GM12872 (cell line): Measurements from ENCODE around the gene PRKCA.

ENCODE experiments used
- TF ChIP-seq, protein P1 (sequence below): IDR thresholded peaks from 3 replicates; pipeline ENCODE4 v1.5.1; 2011; ENCODE audit warnings: low read depth, mild to moderate bottlenecking, low read length, moderate library complexity; ENCODE audit not compliant: insufficient read depth

The PRKCA gene

DNA sequence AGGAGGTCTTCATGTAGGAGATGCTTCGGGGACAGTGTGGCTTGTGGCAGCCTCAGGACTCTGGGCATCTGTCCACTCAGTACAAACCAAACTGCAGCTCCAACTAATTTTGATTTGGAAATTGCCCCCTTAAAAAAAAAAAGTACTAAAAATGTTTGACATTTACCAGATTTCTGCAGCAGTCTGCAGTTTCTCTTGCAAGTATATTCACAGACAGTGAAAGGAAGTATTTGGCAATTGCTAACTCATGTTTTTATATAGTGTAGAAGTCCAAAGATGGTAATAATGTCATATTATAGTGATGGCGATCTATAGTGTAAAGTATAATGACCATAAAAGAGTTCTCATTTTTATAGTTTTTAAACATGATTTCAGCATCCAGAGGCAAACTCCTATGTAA is 218.6 kb downstream of the PRKCA start:
- TF ChIP-seq, protein P1, sequence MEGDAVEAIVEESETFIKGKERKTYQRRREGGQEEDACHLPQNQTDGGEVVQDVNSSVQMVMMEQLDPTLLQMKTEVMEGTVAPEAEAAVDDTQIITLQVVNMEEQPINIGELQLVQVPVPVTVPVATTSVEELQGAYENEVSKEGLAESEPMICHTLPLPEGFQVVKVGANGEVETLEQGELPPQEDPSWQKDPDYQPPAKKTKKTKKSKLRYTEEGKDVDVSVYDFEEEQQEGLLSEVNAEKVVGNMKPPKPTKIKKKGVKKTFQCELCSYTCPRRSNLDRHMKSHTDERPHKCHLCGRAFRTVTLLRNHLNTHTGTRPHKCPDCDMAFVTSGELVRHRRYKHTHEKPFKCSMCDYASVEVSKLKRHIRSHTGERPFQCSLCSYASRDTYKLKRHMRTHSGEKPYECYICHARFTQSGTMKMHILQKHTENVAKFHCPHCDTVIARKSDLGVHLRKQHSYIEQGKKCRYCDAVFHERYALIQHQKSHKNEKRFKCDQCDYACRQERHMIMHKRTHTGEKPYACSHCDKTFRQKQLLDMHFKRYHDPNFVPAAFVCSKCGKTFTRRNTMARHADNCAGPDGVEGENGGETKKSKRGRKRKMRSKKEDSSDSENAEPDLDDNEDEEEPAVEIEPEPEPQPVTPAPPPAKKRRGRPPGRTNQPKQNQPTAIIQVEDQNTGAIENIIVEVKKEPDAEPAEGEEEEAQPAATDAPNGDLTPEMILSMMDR, result no peak

DNA sequence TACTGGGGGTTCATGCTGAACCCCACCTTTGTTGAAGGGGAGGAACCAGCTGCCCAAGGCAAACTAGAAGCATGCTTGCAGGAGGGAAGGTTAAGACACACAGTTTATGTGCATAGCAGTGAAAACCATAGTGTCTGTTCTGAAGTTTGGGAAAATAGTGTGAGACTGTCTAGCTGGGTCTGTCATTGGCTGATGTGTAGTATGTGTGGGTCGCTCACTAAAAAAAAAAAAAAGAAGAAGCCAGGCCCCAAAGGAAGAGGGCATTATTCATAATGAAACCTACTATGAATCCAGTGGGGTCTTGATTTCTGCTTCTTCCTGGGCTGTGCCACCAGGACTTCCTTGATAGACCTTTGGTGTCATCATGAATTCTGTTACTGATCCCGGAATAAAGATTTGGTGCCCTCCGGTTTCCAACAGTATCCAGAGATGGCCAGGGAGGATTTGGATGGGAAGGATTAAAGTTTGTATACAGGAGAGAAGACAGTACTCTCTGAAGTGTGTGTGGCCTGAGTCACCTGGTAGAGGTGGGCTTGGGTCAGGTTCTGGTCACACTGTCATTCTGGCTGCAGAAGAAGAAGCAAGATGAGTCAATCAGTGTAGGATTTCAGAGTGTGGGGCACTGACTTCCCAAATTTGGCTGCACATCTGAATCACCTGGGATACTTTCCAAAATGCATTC is 220.3 kb downstream of the PRKCA start:
- TF ChIP-seq, protein P1, result no peak

DNA sequence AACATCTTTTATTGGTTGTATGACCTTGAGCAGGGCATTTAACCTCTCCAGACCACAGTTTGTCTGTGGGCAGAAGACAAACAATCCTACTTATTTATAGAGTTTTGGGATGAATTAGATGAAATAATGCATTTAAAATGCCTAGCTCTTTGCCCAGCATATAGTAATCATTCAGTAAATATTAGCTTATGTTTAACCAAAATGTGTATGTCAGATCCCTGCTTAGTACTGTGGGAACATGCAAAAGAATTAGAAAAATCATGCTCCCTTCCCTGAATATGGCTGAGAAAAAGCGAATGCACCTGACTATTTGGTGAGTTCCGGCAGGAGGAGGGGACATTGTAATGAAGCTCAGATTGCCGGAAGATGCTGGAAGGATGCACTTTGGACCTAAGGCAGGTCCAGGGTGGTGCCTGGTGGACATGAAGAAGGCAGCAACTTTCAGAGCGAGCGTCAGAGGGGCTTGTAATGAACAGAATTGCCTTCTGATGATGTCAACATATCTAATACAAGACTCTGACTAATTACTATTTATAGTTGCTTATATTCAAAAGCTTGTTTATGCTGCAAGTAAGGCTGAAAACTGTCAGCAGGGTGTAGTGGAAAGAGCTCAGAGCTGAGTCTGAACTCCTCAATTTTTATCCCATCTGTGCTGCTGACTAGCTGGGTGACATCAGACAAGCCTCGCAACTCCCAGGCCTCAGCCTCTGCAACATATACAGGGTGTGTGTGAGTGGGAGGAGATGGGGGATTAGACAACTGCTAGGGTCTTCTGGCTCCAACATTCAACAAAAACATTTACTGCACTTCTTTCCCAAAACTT is 221.2 kb downstream of the PRKCA start:
- TF ChIP-seq, protein P1, result no peak

- TF ChIP-seq, protein P1, result no peak
These were observed 222.5 kb downstream of the PRKCA start for GRCh38 chr17:66524877-66525276.

DNA sequence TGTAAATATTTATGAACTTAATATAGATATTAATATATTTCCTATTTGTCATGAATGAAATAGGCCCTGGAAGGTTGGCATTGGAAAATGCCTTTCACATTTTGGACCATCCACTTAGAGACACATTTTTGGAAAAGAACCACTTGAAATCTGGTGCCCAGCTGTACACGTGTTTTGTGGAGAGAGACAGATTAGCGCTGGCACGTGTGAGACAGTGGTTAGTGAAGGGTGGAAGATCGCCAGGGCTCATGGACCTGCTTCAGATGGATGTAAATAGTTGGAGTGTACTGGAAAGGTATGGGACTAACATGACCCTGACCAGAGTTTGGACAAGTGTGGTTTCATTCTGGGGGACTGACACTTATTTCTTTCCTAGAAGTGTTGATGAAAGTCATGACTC is 222.9 kb downstream of the PRKCA start:
- TF ChIP-seq, protein P1, result no peak

DNA sequence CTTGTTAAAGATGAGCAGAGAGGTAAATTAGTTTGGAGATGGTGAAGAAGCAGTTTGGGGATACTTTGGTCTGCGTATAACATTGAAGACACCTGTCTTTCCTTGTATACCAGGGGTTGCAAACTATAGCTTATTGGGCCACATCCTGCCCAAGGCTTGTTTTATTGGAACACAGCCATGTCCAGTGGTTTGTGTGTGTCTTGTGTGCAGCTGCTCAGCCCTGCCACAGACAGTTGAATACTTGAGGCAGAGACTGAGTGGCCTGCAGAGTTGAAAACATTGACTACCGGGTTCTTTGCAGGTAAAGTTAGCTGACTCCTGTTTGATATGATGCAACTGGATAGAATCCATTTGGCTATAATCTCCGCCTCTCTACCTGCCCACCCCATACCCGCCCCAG is 224.4 kb downstream of the PRKCA start:
- TF ChIP-seq, protein P1, result no peak

DNA sequence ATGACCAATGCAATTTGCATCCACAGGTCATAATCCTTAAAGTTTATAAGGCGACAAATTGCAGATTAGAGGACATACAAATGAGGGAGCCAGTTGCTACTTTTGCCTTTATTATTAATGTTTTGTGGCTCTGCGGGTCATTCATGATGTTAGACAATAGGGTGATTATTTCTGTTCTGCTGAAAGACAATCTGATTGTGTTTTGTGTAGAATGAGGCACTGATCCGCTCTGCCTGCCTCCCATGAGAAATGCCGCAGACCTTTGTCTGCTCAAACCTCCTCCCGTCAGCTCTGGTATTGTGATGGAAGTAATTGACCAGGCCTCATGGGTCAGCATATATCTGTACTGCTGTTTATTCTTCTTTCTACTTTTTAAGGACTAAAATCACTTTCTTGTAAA is 224.9 kb downstream of the PRKCA start:
- TF ChIP-seq, protein P1, result no peak
